ENCODE data around the gene METTL25B. TPM values are rescaled to one million over a fixed set of nuclear protein-coding genes. Genes with fewer than 3 reads are reported as not detected.
A peak's percentile ranks its signal among the peaks of the same experiment; 100 is the strongest.

METTL25B gene
- total RNA-seq, 1 donor from 2014 or later = 13.5 TPM

GRCh38 chr1:156767101-156767878 is 39.0 kb downstream of the METTL25B start, which contains the start of gene PRCC:
TSS of gene PRCC (plus strand) at chr1:156767535. CDS start at chr1:156767772, 237 bp downstream.
- DNase-seq (ENCODE audit: low read depth) = peak; percentile 100

DNA sequence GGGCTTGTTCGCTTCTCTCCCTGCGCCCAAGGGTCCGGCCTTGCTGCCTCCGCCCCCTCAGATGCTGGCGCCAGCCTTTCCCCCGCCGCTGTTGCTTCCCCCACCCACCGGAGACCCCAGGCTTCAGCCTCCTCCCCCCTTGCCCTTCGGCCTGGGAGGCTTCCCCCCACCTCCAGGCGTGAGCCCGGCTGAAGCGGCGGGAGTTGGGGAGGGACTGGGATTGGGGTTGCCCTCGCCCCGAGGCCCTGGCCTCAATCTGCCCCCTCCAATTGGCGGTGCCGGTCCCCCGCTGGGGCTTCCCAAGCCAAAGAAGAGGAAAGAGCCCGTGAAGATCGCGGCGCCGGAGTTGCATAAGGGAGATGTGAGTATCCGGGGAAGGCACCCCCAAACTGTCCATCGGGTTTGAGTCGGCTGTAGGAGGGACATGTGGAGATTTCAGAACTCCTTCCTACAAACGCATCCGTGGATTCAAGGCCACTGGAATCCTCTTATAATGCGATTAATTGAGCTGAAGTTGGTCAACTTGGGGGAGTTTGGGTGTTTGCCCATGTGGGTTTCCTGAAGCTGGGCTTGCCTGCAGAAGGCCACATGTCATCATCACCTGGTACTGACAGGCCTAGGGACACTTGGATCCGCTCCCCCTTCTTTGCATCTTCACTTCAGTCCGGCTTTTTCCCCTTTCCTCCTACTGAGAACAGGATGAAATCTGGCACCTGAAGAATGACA is 39.8 kb downstream of the METTL25B start:
- DNase-seq (ENCODE audit: low read depth) = no peak

DNA sequence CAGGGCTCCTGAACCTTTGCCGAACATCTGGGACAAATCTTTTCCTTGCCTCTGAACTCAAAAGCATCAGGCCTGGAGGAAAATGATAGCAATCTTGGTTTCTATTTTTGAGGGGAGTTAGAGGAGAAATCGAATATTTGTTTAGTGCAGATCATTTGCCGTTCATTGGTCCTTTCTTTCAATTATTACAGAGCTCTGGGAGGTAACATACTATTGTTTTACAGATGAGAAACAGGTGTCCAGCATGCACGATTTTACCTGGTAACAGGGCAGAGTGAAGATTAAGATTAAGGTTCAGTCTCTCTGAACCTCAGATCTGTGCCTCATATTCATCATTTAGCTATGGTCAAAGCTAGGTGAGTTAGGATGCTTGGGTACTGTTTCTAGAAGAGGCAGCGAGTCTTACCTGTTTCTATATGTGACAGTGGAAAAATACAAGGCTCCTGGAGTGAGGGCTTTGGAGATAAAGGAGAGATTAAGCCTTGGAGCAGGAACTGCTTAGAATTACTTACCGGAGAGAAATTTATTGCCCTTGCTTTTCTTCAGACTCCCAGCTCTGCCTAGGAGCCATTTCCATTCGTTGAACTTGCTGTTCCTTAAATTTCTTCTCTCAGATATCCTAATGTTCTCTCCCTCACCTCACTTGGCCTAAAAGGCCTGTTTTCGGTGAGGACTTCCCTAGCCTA is 40.5 kb downstream of the METTL25B start:
- no peak for DNase-seq (ENCODE audit: low read depth)

DNA sequence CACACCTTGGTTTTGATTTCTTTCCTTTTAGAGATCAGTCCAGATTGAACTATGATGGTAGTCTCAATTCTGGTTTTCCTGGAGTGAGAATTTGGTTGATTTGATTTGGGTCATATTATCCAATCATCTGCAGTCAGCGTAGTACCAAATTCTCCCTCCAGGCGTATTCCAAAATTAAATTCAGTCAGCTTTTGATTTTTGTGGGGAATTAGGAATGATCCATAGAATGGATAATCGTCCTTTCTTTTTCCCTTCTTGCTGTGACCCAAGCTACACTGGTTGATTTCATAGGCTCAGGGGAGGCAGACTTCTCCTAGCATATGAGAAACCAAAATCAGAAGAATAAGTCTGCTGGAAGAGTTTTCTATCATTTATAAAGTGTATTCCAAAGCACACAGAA is 44.0 kb downstream of the METTL25B start:
- no peak for DNase-seq (ENCODE audit: low read depth)

DNA sequence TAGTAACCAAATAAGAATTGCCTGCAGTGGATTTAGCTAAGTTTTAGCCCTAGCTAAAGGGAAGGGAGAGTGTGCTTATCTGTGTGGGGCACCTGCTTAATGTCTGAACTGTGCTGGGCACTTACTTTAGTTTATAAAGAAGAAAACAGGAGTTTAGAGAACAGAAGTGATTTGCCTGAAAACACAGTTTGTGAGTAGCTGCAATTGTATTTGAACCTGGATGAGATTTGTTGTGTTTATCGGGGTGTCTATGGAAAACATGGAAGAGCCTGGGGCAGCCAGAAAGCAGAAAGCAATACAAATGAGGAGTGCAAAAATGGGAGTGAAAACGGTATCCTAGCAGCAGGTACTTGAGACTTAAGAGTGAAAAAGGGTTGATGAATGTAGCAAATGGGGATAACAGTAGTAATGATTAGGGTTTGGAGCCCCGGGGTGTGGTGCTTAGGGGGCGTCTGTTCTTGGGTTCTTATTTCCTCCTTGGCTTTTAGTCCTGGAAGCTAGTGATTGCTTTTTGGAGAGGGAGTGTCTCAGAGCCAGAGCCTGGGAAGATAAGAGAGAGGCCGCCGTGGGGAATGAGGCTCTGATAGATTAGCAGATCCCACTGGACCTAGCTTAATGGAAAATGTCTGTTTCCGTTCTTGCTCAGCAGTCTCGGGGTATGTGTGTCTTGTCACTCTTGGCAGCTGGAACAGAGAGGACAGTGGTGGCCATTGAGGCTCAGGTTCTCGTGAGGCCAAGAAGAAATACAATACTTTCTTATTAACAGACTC is 44.6 kb downstream of the METTL25B start:
- DNase-seq (ENCODE audit: low read depth) = no peak

- no peak for DNase-seq (ENCODE audit: low read depth)
Observed at GRCh38 chr1:156773607-156774006, 45.3 kb downstream of the METTL25B start.

DNA sequence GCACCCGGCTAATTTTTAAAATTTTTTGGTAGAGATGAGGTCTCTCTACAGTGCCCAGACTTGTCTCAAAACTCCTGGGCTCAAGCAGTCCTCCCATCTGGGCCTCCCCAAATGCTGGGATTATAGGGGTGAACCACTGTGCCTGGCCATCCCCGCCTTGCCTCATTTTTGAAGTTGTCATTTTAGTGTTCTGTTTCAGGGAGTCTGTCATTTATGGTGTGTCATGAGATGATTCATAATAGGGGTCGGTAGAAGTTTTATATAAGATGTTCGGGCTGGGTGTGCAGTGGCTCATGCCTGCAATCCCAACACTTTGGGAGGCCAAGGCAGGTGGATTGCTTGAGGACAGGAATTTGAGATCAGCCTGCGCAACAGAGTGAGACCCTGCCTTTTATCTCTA is 47.5 kb downstream of the METTL25B start:
- DNase-seq (ENCODE audit: low read depth) = no peak

- no peak for DNase-seq (ENCODE audit: low read depth)
Observed at GRCh38 chr1:156776942-156777341, 48.7 kb downstream of the METTL25B start.

DNA sequence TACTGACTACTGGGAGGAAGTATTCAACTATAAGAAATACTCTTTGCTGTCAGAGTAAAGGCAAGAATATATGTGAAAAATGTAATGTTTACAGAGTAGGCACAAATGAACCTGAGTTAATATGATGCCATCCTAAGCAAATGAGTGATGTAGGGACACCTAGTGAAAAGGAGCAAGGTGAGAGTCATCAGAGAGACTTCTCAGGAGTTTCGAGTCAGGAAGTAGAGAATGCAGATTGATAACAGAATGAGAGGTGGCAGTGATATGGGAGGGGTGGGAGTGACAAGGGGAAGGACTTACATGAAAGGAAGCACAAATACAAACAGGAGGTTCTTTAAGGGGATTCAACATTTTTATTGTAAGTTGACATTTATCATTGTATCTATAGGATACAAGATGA is 49.3 kb downstream of the METTL25B start:
- DNase-seq (ENCODE audit: low read depth) = no peak

DNA sequence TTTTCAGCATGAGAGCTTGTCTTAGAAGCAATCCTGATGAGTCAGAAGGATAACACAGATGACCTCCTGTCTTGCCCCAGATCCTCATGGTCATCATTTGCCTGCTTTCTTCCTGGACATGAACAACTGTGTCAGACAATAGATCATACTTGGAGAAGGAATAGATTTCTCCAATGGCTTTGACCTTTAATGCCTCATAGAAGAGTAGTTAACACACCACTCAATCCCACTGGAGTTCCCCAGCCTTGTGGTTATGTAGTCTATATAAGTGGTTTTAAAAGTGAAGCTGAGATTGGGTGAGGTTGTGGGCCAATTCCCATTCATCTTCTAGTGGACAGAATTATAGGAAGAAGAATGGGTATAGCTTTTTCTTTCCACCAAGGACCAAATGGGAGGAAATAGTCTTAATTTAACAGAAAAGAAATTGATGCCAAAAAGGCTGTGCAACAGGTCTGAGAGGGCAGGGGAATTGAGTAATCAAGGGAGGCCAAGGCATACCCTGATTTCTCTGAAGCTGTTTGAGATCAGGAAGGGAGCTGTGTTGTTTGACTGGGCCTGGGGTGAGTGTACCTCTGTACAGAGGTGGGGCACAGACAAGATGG is 53.4 kb downstream of the METTL25B start:
- peak; percentile 65 for DNase-seq (ENCODE audit: low read depth)

DNA sequence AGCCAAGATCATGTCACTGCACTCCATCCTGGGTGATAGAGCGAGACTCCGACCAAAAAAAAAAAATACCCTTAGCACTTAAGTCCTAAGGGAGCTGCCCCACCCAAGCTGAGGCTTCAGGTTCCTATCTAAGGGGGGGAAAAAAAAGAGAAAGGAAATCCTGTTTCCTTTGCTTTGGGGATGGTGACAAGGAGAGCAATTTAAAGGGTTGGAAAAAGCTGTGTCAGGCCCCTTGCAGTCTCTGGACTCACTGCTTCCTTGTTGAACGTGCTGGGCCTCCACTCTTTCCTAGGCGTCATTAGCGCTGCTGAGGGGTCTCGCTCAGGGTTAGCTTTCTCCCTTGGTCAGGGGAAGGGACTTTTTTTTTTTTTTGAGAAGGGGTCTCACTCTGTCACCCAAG is 57.2 kb downstream of the METTL25B start:
- DNase-seq (ENCODE audit: low read depth) = no peak

Other genes with a start within 250 kb of the METTL25B start
- 59.2 and 62.2 TPM in 2 replicates for gene MEF2D, start 227.7 kb upstream of the METTL25B start, total RNA-seq
- gene IQGAP3, start 155.9 kb upstream of the METTL25B start, total RNA-seq = 0.24 and 0.52 TPM in 2 replicates
- gene TTC24, start 148.7 kb upstream of the METTL25B start, total RNA-seq = 0.19 TPM in 1 of 2 replicates, not detected in the other
- 51.9 and 55.3 TPM in 2 replicates for gene NAXE, start 136.7 kb upstream of the METTL25B start, total RNA-seq
- gene GPATCH4, start 127.0 kb upstream of the METTL25B start, total RNA-seq = 23.4 and 29.6 TPM in 2 replicates
- gene HAPLN2, start 109.1 kb upstream of the METTL25B start, total RNA-seq = not detected in 2 replicates
- 0.11 TPM in 1 of 2 replicates, not detected in the other for gene BCAN, start 86.4 kb upstream of the METTL25B start, total RNA-seq
- 1,770 and 2,264 TPM in 2 replicates for gene NES, start 51.1 kb upstream of the METTL25B start, total RNA-seq
- 5.3 and 6.2 TPM in 2 replicates for gene CRABP2, start 22.9 kb upstream of the METTL25B start, total RNA-seq
- gene ISG20L2, start 297 bp downstream of the METTL25B start, total RNA-seq = 12.8 and 19.7 TPM in 2 replicates
- 60.6 and 65.6 TPM in 2 replicates for gene MRPL24, start 12.6 kb downstream of the METTL25B start, total RNA-seq
- gene HDGF, start 23.2 kb downstream of the METTL25B start, total RNA-seq = 299 and 305 TPM in 2 replicates
- 50.1 and 52.6 TPM in 2 replicates for gene PRCC, start 39.1 kb downstream of the METTL25B start, total RNA-seq
- gene SH2D2A, start 88.4 kb downstream of the METTL25B start, total RNA-seq = not detected in 2 replicates
- 0.05 TPM in 1 of 2 replicates, not detected in the other for gene INSRR, start 130.6 kb downstream of the METTL25B start, total RNA-seq
- 0.10 and 2.5 TPM in 2 replicates for gene NTRK1, start 132.4 kb downstream of the METTL25B start, total RNA-seq
- 0.05 TPM in 1 of 2 replicates, not detected in the other for gene PEAR1, start 165.2 kb downstream of the METTL25B start, total RNA-seq
- gene LRRC71, start 192.2 kb downstream of the METTL25B start, total RNA-seq = not detected in 2 replicates

All from myocyte (in vitro differentiated cells).